Activated naive CD8-positive, alpha-beta T cell treated with anti-CD3 and anti-CD28 coated beads for 36 hours (primary cell): ENCODE results near the gene GALNT18. TPM values are rescaled to one million over a fixed set of nuclear protein-coding genes. Genes with fewer than 3 reads are reported as not detected.
"Not testable (repeated sequence)": the region's sequence is repeated elsewhere in the genome, so short reads cannot be mapped to it uniquely, and the experiment has no call there.

Experiments used
- DNase-seq: peaks from one replicate; pipeline ENCODE4 v3.0.0; 2021
- H3K27ac Mint-ChIP-seq: one replicate; pipeline ENCODE4 v1.8.0; 2022; ENCODE audit warnings: mild to moderate bottlenecking, moderate library complexity, mixed read lengths
- H3K27me3 Mint-ChIP-seq: one replicate; pipeline ENCODE4 v1.8.0; 2022; ENCODE audit warnings: mild to moderate bottlenecking, mixed read lengths
- H3K36me3 Mint-ChIP-seq: one replicate; pipeline ENCODE4 v1.8.0; 2021; ENCODE audit warnings: mild to moderate bottlenecking, mixed read lengths
- H3K4me1 Mint-ChIP-seq: one replicate; pipeline ENCODE4 v1.8.0; 2021; ENCODE audit warnings: mixed read lengths
- H3K4me3 Mint-ChIP-seq: one replicate; pipeline ENCODE4 v1.8.0; 2022; ENCODE audit warnings: mild to moderate bottlenecking, moderate library complexity, mixed read lengths
- H3K9me3 Mint-ChIP-seq: one replicate; pipeline ENCODE4 v1.8.0; 2022; ENCODE audit warnings: mixed read lengths
- total RNA-seq, 2 experiments: library from RNA; stranded (reverse); gene quantifications; one replicate each; pipeline ENCODE4 v1.2.3, GENCODE V29; 2021

GALNT18 gene
- total RNA-seq, 2 experiments from 2014 or later = 10.0 to 10.5 TPM

GRCh38 chr11:11449327-11449726, 172.5 kb downstream of the GALNT18 start:
- Mint-ChIP-seq H3K4me3 (no peak overlapping the region), H3K27me3 (peaks cover 3% of the 10 kb centered on the region), H3K9me3 (no peaks in the 10 kb centered on the region), H3K27ac (no peak overlapping the region), H3K36me3 (no peaks in the 10 kb centered on the region), H3K4me1 (no peaks in the 10 kb centered on the region)
- no peak for DNase-seq

GRCh38 chr11:11448626-11449025, 173.2 kb downstream of the GALNT18 start:
- H3K4me3 Mint-ChIP-seq = no peak overlapping the region
- no peaks in the 10 kb centered on the region for H3K9me3 Mint-ChIP-seq
- no peak for DNase-seq
- H3K27me3 Mint-ChIP-seq = peaks cover 3% of the 10 kb centered on the region
- H3K4me1 Mint-ChIP-seq = no peaks in the 10 kb centered on the region
- H3K36me3 Mint-ChIP-seq = no peaks in the 10 kb centered on the region
- H3K27ac Mint-ChIP-seq = no peak overlapping the region

- DNase-seq, H3K4me3 Mint-ChIP-seq, H3K4me1 Mint-ChIP-seq, H3K27ac Mint-ChIP-seq, H3K27me3 Mint-ChIP-seq, H3K9me3 Mint-ChIP-seq, H3K36me3 Mint-ChIP-seq: not testable (repeated sequence)
Observed at GRCh38 chr11:11447601-11448000, 174.2 kb downstream of the GALNT18 start.

GRCh38 chr11:11446967-11447366, 174.8 kb downstream of the GALNT18 start:
- H3K9me3 Mint-ChIP-seq = no peaks in the 10 kb centered on the region
- H3K27ac Mint-ChIP-seq = no peak overlapping the region
- no peak for DNase-seq
- H3K4me3 Mint-ChIP-seq = no peak overlapping the region
- H3K4me1 Mint-ChIP-seq = no peaks in the 10 kb centered on the region
- no peaks in the 10 kb centered on the region for H3K36me3 Mint-ChIP-seq
- peaks cover 3% of the 10 kb centered on the region for H3K27me3 Mint-ChIP-seq

GRCh38 chr11:11446564-11446963, 175.2 kb downstream of the GALNT18 start:
- Mint-ChIP-seq H3K9me3 (no peaks in the 10 kb centered on the region), H3K4me3 (no peak overlapping the region), H3K27me3 (peaks cover 3% of the 10 kb centered on the region), H3K4me1 (no peaks in the 10 kb centered on the region), H3K36me3 (no peaks in the 10 kb centered on the region), H3K27ac (no peak overlapping the region)
- no peak for DNase-seq

- no peaks in the 10 kb centered on the region for H3K4me1 Mint-ChIP-seq
- peaks cover 3% of the 10 kb centered on the region for H3K27me3 Mint-ChIP-seq
- H3K4me3 Mint-ChIP-seq = no peak overlapping the region
- no peak overlapping the region for H3K27ac Mint-ChIP-seq
- no peaks in the 10 kb centered on the region for H3K9me3 Mint-ChIP-seq
- DNase-seq = no peak
- H3K36me3 Mint-ChIP-seq = no peaks in the 10 kb centered on the region
Observed at GRCh38 chr11:11445441-11446185, 176.2 kb downstream of the GALNT18 start.

- DNase-seq = no peak
- H3K27me3 Mint-ChIP-seq = peaks cover 3% of the 10 kb centered on the region
- no peaks in the 10 kb centered on the region for H3K9me3 Mint-ChIP-seq
- H3K27ac Mint-ChIP-seq = no peak overlapping the region
- H3K4me3 Mint-ChIP-seq = no peak overlapping the region
- no peaks in the 10 kb centered on the region for H3K4me1 Mint-ChIP-seq
- no peaks in the 10 kb centered on the region for H3K36me3 Mint-ChIP-seq
Observed at GRCh38 chr11:11444804-11445131, 177.0 kb downstream of the GALNT18 start.

GRCh38 chr11:11444027-11444803, 177.6 kb downstream of the GALNT18 start:
- H3K9me3 Mint-ChIP-seq = no peaks in the 10 kb centered on the region
- H3K4me3 Mint-ChIP-seq = no peak overlapping the region
- peaks cover 3% of the 10 kb centered on the region for H3K27me3 Mint-ChIP-seq

GRCh38 chr11:11442791-11443190, 179.0 kb downstream of the GALNT18 start:
- Mint-ChIP-seq H3K27me3 (peaks cover 3% of the 10 kb centered on the region), H3K9me3 (no peaks in the 10 kb centered on the region), H3K36me3 (no peaks in the 10 kb centered on the region), H3K4me3 (no peak overlapping the region), H3K27ac (no peak overlapping the region), H3K4me1 (no peaks in the 10 kb centered on the region)
- no peak for DNase-seq

More at GRCh38 chr11:11444027-11444803, 177.6 kb downstream of the GALNT18 start:
- Mint-ChIP-seq H3K36me3 (no peaks in the 10 kb centered on the region), H3K4me1 (no peaks in the 10 kb centered on the region), H3K27ac (no peak overlapping the region)
- no peak for DNase-seq

GRCh38 chr11:11441516-11441915, 180.3 kb downstream of the GALNT18 start:
- no peak overlapping the region for H3K4me3 Mint-ChIP-seq
- no peaks in the 10 kb centered on the region for H3K27me3 Mint-ChIP-seq
- H3K9me3 Mint-ChIP-seq = no peaks in the 10 kb centered on the region
- H3K27ac Mint-ChIP-seq = no peak overlapping the region
- H3K36me3 Mint-ChIP-seq = no peaks in the 10 kb centered on the region
- DNase-seq = no peak
- H3K4me1 Mint-ChIP-seq = no peaks in the 10 kb centered on the region

GRCh38 chr11:11441091-11441490, 180.7 kb downstream of the GALNT18 start:
- no peak overlapping the region for H3K4me3 Mint-ChIP-seq
- H3K27me3 Mint-ChIP-seq = no peaks in the 10 kb centered on the region
- no peak overlapping the region for H3K27ac Mint-ChIP-seq
- H3K9me3 Mint-ChIP-seq = no peaks in the 10 kb centered on the region
- no peaks in the 10 kb centered on the region for H3K36me3 Mint-ChIP-seq
- no peaks in the 10 kb centered on the region for H3K4me1 Mint-ChIP-seq
- no peak for DNase-seq

GRCh38 chr11:11440144-11440543, 181.7 kb downstream of the GALNT18 start:
- DNase-seq = no peak
- no peak overlapping the region for H3K27ac Mint-ChIP-seq
- H3K36me3 Mint-ChIP-seq = no peaks in the 10 kb centered on the region
- no peaks in the 10 kb centered on the region for H3K27me3 Mint-ChIP-seq
- H3K4me1 Mint-ChIP-seq = no peaks in the 10 kb centered on the region
- no peaks in the 10 kb centered on the region for H3K9me3 Mint-ChIP-seq
- H3K4me3 Mint-ChIP-seq = no peak overlapping the region

- H3K4me3 Mint-ChIP-seq = no peak overlapping the region
- H3K27me3 Mint-ChIP-seq = no peaks in the 10 kb centered on the region
- H3K27ac Mint-ChIP-seq = no peak overlapping the region
- H3K36me3 Mint-ChIP-seq = no peaks in the 10 kb centered on the region
- H3K4me1 Mint-ChIP-seq = no peaks in the 10 kb centered on the region
- no peaks in the 10 kb centered on the region for H3K9me3 Mint-ChIP-seq
- no peak for DNase-seq
Observed at GRCh38 chr11:11439591-11439990, 182.2 kb downstream of the GALNT18 start.

GRCh38 chr11:11436715-11437313, 185.0 kb downstream of the GALNT18 start:
- no peaks in the 10 kb centered on the region for H3K36me3 Mint-ChIP-seq
- H3K9me3 Mint-ChIP-seq = no peaks in the 10 kb centered on the region
- H3K4me3 Mint-ChIP-seq = no peak overlapping the region
- no peaks in the 10 kb centered on the region for H3K27me3 Mint-ChIP-seq
- no peaks in the 10 kb centered on the region for H3K4me1 Mint-ChIP-seq
- no peak overlapping the region for H3K27ac Mint-ChIP-seq
- DNase-seq = no peak

GRCh38 chr11:11435635-11436034, 186.2 kb downstream of the GALNT18 start:
- Mint-ChIP-seq H3K36me3 (no peaks in the 10 kb centered on the region), H3K9me3 (no peaks in the 10 kb centered on the region), H3K4me3 (no peak overlapping the region), H3K27me3 (no peaks in the 10 kb centered on the region), H3K4me1 (no peaks in the 10 kb centered on the region), H3K27ac (no peak overlapping the region)
- no peak for DNase-seq
